ENCODE data around the gene EREG.

GRCh38 chr4:74334636-74335035, 30.3 kb upstream of the EREG start:
- TF ChIP-seq CTCF (IDR thresholded peaks at IDR 0.05) (no peak), POLR2AphosphoS5 (IDR thresholded peaks at IDR 0.05) (no peak)
